ENCODE results near the gene LRRC4C. TPM values are rescaled to one million over a fixed set of nuclear protein-coding genes. Genes with fewer than 3 reads are reported as not detected.

Gene LRRC4C
- total RNA-seq, 2 donors from 2014 or later = 0.95 to 3.2 TPM

GRCh38 chr11:41222236-41222635, 237.2 kb downstream of the LRRC4C start:
- Histone ChIP-seq H3K4me3 (no peak overlapping the region), H3K27me3 (replicated peaks; ENCODE audit: insufficient read depth) (no peaks in the 10 kb centered on the region), H3K27ac (no peak overlapping the region), H3K36me3 (no peaks in the 10 kb centered on the region), H3K4me1 (ENCODE audit: control insufficient read depth in 1 of 2, low read depth in 2 of 2) (no peaks in the 10 kb centered on the region), H3K9me3 (no peaks in the 10 kb centered on the region)
- ATAC-seq (ENCODE audit: insufficient number of reproducible peaks, low FRiP score, low read depth) (no peak), DNase-seq (ENCODE audit: low spot score) (no peak)
- no peak for TF ChIP-seq CTCF (IDR thresholded peaks at IDR 0.05)

GRCh38 chr11:41206388-41206787, 253.1 kb downstream of the LRRC4C start:
- ATAC-seq (ENCODE audit: insufficient number of reproducible peaks, low FRiP score, low read depth) = no peak
- H3K4me3 ChIP-seq = no peak overlapping the region
- no peaks in the 10 kb centered on the region for H3K9me3 ChIP-seq
- TF ChIP-seq CTCF (IDR thresholded peaks at IDR 0.05) = no peak
- no peaks in the 10 kb centered on the region for H3K27me3 ChIP-seq (replicated peaks; ENCODE audit: insufficient read depth)
- no peak overlapping the region for H3K27ac ChIP-seq
- H3K4me1 ChIP-seq (ENCODE audit: control insufficient read depth in 1 of 2, low read depth in 2 of 2) = no peaks in the 10 kb centered on the region
- no peak for DNase-seq (ENCODE audit: low spot score)
- no peaks in the 10 kb centered on the region for H3K36me3 ChIP-seq

- Histone ChIP-seq H3K4me3 (no peak overlapping the region), H3K4me1 (ENCODE audit: control insufficient read depth in 1 of 2, low read depth in 2 of 2) (no peaks in the 10 kb centered on the region), H3K27me3 (replicated peaks; ENCODE audit: insufficient read depth) (no peaks in the 10 kb centered on the region), H3K27ac (no peak overlapping the region), H3K36me3 (no peaks in the 10 kb centered on the region), H3K9me3 (no peaks in the 10 kb centered on the region)
- no peak for TF ChIP-seq CTCF (IDR thresholded peaks at IDR 0.05)
- no peak for ATAC-seq (ENCODE audit: insufficient number of reproducible peaks, low FRiP score, low read depth)
- DNase-seq (ENCODE audit: low spot score) = no peak
Observed at GRCh38 chr11:41201156-41201555, 258.3 kb downstream of the LRRC4C start.

GRCh38 chr11:41190437-41191082, 268.9 kb downstream of the LRRC4C start:
- H3K27me3 ChIP-seq (replicated peaks; ENCODE audit: insufficient read depth) = no peaks in the 10 kb centered on the region
- TF ChIP-seq CTCF (IDR thresholded peaks at IDR 0.05) = no peak
- H3K36me3 ChIP-seq = no peaks in the 10 kb centered on the region
- no peak for DNase-seq (ENCODE audit: low spot score)
- H3K4me1 ChIP-seq (ENCODE audit: control insufficient read depth in 1 of 2, low read depth in 2 of 2) = no peaks in the 10 kb centered on the region
- no peak overlapping the region for H3K27ac ChIP-seq
- ATAC-seq (ENCODE audit: insufficient number of reproducible peaks, low FRiP score, low read depth) = no peak
- H3K4me3 ChIP-seq = no peak overlapping the region
- H3K9me3 ChIP-seq = no peaks in the 10 kb centered on the region

- Histone ChIP-seq H3K4me3 (no peak overlapping the region), H3K36me3 (no peaks in the 10 kb centered on the region), H3K4me1 (ENCODE audit: control insufficient read depth in 1 of 2, low read depth in 2 of 2) (no peaks in the 10 kb centered on the region), H3K27me3 (replicated peaks; ENCODE audit: insufficient read depth) (no peaks in the 10 kb centered on the region), H3K9me3 (no peaks in the 10 kb centered on the region), H3K27ac (no peak overlapping the region)
- no peak for TF ChIP-seq CTCF (IDR thresholded peaks at IDR 0.05)
- no peak for ATAC-seq (ENCODE audit: insufficient number of reproducible peaks, low FRiP score, low read depth)
- DNase-seq (ENCODE audit: low spot score) = no peak
Observed at GRCh38 chr11:41189701-41190436, 269.6 kb downstream of the LRRC4C start.
